ENCODE results near the gene ZNF431. TPM values are rescaled to one million over a fixed set of nuclear protein-coding genes. Genes with fewer than 3 reads are reported as not detected.

Gene ZNF431
- polyA plus RNA-seq, 1 of the 3 experiments (the other 2 are of a cell fraction), result 2.4 TPM

- Histone ChIP-seq H3K4me1 (ENCODE audit: control insufficient read depth in 1 of 2, insufficient read depth in 2 of 2, low read depth in 1 of 2, low read length in 1 of 2) (peaks cover 0 to under 1% of the 10 kb centered on the region in 2 experiments; a peak in 1 of 4 replicates), H3K27ac (ENCODE audit: low read depth in 2 of 2, low read length in 1 of 2) (no peak overlapping the region), H3K4me2 (no peak overlapping the region), H2AFZ (ENCODE audit: low read depth) (no peak overlapping the region), H3F3A (replicated peaks; ENCODE audit: insufficient read depth) (no peaks in the 10 kb centered on the region), H3K4me3 (ENCODE audit: low read depth in 2 of 2, low read length in 1 of 2) (no peak overlapping the region), H3K79me2 (ENCODE audit: insufficient read depth) (peaks cover 54% of the 10 kb centered on the region), H3K9me3 (no peaks in the 10 kb centered on the region), H3K36me3 (replicated peaks in 1 of 2; ENCODE audit: control insufficient read depth in 1 of 2, insufficient read depth in 2 of 2, low read length in 1 of 2) (peaks cover 2 to 22% of the 10 kb centered on the region in 2 experiments), H3K9me2 (no peaks in the 10 kb centered on the region), H3K27me3 (ENCODE audit: insufficient read depth) (no peaks in the 10 kb centered on the region), H4K20me1 (ENCODE audit: insufficient read depth) (no peaks in the 10 kb centered on the region), H3K9ac (no peak overlapping the region)
- WGBS (ENCODE audit: low lambda C conversion rate), result 92% methylated on average over 1 of the region's 1 CpG
- DNase-seq, result no peak
- POLR2A ChIA-PET, result interaction anchor here (0.6 kb wide), 1 partner anchor 13 kb away, joined by 3 read pairs; the partner anchor contains the start of gene ZNF714
- CTCF ChIA-PET, result no interaction called here
- TF ChIP-seq EZH2phosphoT487 (IDR thresholded peaks at IDR 0.05; ENCODE audit: borderline replicate concordance, low read depth), result no peak
- no peak for TF ChIP-seq EP300 (IDR thresholded peaks at IDR 0.05; ENCODE audit: borderline replicate concordance in 1 of 2, low read depth in 1 of 2, low read length in 1 of 2)
- TF ChIP-seq TEAD4 (IDR thresholded peaks at IDR 0.05; ENCODE audit: borderline replicate concordance, insufficient read depth), result no peak
- no peak for TF ChIP-seq GABPA (IDR thresholded peaks at IDR 0.05; ENCODE audit: low read depth)
- TF ChIP-seq NRF1 (IDR thresholded peaks at IDR 0.05; ENCODE audit: low read depth, low read length), result no peak
- TF ChIP-seq, protein P1, sequence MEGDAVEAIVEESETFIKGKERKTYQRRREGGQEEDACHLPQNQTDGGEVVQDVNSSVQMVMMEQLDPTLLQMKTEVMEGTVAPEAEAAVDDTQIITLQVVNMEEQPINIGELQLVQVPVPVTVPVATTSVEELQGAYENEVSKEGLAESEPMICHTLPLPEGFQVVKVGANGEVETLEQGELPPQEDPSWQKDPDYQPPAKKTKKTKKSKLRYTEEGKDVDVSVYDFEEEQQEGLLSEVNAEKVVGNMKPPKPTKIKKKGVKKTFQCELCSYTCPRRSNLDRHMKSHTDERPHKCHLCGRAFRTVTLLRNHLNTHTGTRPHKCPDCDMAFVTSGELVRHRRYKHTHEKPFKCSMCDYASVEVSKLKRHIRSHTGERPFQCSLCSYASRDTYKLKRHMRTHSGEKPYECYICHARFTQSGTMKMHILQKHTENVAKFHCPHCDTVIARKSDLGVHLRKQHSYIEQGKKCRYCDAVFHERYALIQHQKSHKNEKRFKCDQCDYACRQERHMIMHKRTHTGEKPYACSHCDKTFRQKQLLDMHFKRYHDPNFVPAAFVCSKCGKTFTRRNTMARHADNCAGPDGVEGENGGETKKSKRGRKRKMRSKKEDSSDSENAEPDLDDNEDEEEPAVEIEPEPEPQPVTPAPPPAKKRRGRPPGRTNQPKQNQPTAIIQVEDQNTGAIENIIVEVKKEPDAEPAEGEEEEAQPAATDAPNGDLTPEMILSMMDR (IDR thresholded peaks at IDR 0.05), result no peak
- TF ChIP-seq RAD21 (IDR thresholded peaks at IDR 0.05; ENCODE audit: low read length), result no peak
- no peak for TF ChIP-seq JUND (IDR thresholded peaks at IDR 0.05)
- TF ChIP-seq, protein P2, sequence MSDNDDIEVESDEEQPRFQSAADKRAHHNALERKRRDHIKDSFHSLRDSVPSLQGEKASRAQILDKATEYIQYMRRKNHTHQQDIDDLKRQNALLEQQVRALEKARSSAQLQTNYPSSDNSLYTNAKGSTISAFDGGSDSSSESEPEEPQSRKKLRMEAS (IDR thresholded peaks at IDR 0.05; ENCODE audit: low read depth), result no peak
- no peak for TF ChIP-seq FOSL2 (IDR thresholded peaks at IDR 0.05; ENCODE audit: borderline replicate concordance, low read depth)
- TF ChIP-seq REST (IDR thresholded peaks at IDR 0.05; ENCODE audit: low read depth, low read length), result no peak
These were observed 47.4 kb upstream of the ZNF431 start for GRCh38 chr19:21094347-21095025.
